Urinary bladder (tissue), 4 donors: ENCODE measurements around the gene GPR39. TPM values are rescaled to one million over a fixed set of nuclear protein-coding genes. Genes with fewer than 3 reads are reported as not detected.

ENCODE experiments used
- DNase-seq: peaks from one replicate; pipeline ENCODE4 v3.0.0-alpha.2; 2015; ENCODE audit errors: extremely low spot score
- H3K27ac ChIP-seq: one replicate; pipeline ENCODE4 v1.5.1; 2013; ENCODE audit warnings: low read depth, mild to moderate bottlenecking, moderate library complexity
- H3K36me3 ChIP-seq: one replicate; pipeline ENCODE4 v1.6.1; 2013; ENCODE audit warnings: mild to moderate bottlenecking, moderate library complexity; ENCODE audit not compliant: insufficient read depth
- H3K4me1 ChIP-seq: one replicate; pipeline ENCODE4 v1.6.1; 2013; ENCODE audit warnings: mild to moderate bottlenecking, moderate library complexity; ENCODE audit not compliant: insufficient read depth
- H3K4me3 ChIP-seq: one replicate; pipeline ENCODE4 v1.5.1; 2013; ENCODE audit warnings: low read depth, low read length
- WGBS: extraction: QIAGEN DNeasy Blood & Tissue Kit; methylation state at CpG from one replicate; pipeline ENCODE4 v1.1.7; 2013; 5-methylcytosine and 5-hydroxymethylcytosine counted together
- polyA plus RNA-seq: library from polyadenylated mRNA; stranded (reverse); fragments of 200-250 nt; gene quantifications from one replicate; pipeline ENCODE4 v1.2.3, GENCODE V29; 2013
- total RNA-seq: library from RNA; depleted of rRNA; stranded (reverse); fragments of >200 nt; gene quantifications from one replicate; pipeline ENCODE4 v1.2.3, GENCODE V29; 2014
- donor health status: healthy with polysubstance abuse.
- donor health status: healthy.

Gene GPR39
- total and polyA plus RNA-seq, 2 donors, result 1.4 to 3.2 TPM

- 45% methylated on average over 9 of the region's 9 CpGs for WGBS
- no peak for DNase-seq
- Histone ChIP-seq H3K36me3 (no peaks in the 10 kb centered on the region), H3K4me3 (no peak overlapping the region), H3K27ac (no peak overlapping the region), H3K4me1 (no peaks in the 10 kb centered on the region)
Observed at GRCh38 chr2:132557694-132558093, 141.1 kb downstream of the GPR39 start.

- no peaks in the 10 kb centered on the region for H3K36me3 ChIP-seq
- H3K27ac ChIP-seq, result no peak overlapping the region
- no peak for DNase-seq
- no peak overlapping the region for H3K4me3 ChIP-seq
- H3K4me1 ChIP-seq, result no peaks in the 10 kb centered on the region
- 83% methylated on average over 12 of the region's 12 CpGs for WGBS
Observed at GRCh38 chr2:132559326-132559725, 142.7 kb downstream of the GPR39 start.

DNA sequence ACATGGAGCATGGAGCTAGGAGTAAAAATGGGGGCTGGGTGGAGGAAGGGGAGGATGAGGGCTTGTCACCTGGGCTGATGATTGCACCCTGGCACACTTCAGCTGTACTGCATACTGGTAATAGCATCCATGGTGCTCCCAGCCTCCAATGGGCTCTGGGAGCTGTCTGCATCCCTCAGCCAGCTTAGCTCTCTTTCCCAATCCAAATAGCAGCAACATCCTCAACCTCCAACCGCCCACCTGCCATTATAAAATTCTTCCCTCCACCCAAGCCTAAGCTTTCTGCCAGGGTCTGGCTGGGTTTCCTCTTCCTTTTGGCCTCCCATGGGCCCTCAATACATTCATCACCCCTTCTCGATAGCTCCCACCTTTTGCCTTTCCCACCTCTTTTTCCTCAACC is 143.3 kb downstream of the GPR39 start:
- 92% methylated on average over 2 of the region's 2 CpGs for WGBS
- Histone ChIP-seq H3K4me3 (no peak overlapping the region), H3K36me3 (no peaks in the 10 kb centered on the region), H3K27ac (no peak overlapping the region), H3K4me1 (no peaks in the 10 kb centered on the region)
- DNase-seq, result no peak

DNA sequence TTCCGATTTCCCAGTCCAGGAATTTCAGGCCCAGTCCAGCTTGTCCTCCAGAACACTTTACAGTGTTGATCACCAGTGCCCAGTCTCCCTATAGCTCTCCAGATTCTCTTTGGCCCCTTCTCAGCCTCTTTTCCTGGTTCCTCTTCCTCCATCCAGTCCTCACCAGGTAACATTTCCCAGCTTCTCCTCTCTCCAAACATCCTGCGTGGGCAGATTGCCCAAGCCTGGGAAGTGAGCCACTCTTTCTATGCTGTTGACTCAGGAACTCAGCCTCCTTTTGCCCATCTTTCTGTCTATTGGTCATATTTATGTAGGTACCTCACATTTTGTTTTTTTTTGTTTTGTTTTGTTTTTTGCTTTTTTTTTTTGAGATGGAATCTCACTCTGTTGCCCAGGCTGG is 144.0 kb downstream of the GPR39 start:
- Histone ChIP-seq H3K27ac (no peak overlapping the region), H3K4me3 (no peak overlapping the region), H3K36me3 (no peaks in the 10 kb centered on the region), H3K4me1 (no peaks in the 10 kb centered on the region)
- no peak for DNase-seq
- 75% methylated on average over 2 of the region's 2 CpGs for WGBS

DNA sequence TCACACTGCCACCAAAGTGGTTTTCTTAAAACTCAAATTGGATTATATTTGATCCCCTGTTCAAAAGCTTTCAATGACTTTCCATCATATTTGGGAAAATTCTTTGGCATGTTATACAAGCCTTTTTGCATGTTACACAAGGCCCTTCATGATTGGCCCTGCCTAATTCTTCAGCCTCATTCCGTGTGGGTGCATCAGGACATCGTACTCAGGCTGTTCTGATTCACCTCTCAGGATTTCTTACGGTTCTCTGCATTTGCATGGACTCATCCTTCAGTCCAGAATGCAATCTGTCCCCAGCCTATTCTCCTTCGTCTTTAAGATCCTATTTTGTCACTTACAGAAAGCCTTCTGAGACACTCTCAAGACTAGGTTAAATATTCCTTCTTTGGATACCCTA is 145.6 kb downstream of the GPR39 start:
- Histone ChIP-seq H3K4me1 (no peaks in the 10 kb centered on the region), H3K36me3 (no peaks in the 10 kb centered on the region), H3K4me3 (no peak overlapping the region), H3K27ac (no peak overlapping the region)
- no peak for DNase-seq
- WGBS, result 83% methylated on average over 4 of the region's 4 CpGs

DNA sequence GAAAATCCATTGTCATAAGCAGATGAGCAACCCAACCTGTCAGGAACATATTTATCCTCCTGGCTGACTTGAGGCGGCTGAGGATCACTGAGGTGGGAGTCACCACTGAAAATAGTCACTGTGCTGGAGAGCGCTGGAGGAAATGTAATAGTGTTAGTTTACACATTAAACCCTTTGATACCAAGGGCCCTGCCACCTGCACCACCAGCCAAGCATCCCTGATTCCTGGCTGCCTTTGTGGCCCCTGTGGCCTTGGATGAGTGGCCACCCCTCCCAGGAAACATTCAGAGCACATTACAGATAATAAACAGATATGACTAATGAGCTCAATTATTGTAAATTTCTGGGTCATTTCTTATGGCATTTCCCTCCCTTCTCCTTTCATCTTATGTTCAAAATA is 147.5 kb downstream of the GPR39 start:
- Histone ChIP-seq H3K36me3 (no peaks in the 10 kb centered on the region), H3K27ac (no peak overlapping the region), H3K4me1 (no peaks in the 10 kb centered on the region), H3K4me3 (no peak overlapping the region)
- DNase-seq, result no peak
- 88% methylated on average over 2 of the region's 2 CpGs for WGBS

DNA sequence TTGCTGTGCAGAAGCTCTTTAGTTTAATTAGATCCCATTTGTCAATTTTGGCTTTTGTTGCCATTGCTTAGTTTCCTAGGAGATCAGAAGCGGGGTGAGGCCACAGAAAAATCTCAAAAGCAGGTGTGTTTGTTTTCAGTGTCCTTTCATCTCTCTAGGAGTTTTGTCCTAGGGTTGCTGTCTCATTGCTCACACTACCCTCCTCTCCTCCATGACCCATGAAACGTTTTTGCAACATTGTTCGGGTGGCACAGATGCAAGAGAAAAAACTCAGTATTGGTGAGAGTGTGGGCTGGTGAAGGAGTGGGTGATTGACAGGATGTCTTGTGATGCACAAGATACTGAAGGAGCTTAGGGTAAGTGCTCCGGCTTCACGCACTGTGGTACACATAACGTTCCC is 149.8 kb downstream of the GPR39 start:
- Histone ChIP-seq H3K4me1 (no peaks in the 10 kb centered on the region), H3K4me3 (no peak overlapping the region), H3K36me3 (no peaks in the 10 kb centered on the region), H3K27ac (no peak overlapping the region)
- 91% methylated on average over 6 of the region's 6 CpGs for WGBS
- no peak for DNase-seq

GRCh38 chr2:132567682-132568081 is 151.1 kb downstream of the GPR39 start:
- no peaks in the 10 kb centered on the region for H3K36me3 ChIP-seq
- no peaks in the 10 kb centered on the region for H3K4me1 ChIP-seq
- no peak for DNase-seq
- H3K4me3 ChIP-seq, result no peak overlapping the region
- WGBS, result 86% methylated on average over 5 of the region's 5 CpGs
- no peak overlapping the region for H3K27ac ChIP-seq

GRCh38 chr2:132568656-132569055 is 152.1 kb downstream of the GPR39 start:
- Histone ChIP-seq H3K27ac (no peak overlapping the region), H3K36me3 (no peaks in the 10 kb centered on the region), H3K4me1 (no peaks in the 10 kb centered on the region), H3K4me3 (no peak overlapping the region)
- 86% methylated on average over 3 of the region's 3 CpGs for WGBS
- DNase-seq, result no peak

DNA sequence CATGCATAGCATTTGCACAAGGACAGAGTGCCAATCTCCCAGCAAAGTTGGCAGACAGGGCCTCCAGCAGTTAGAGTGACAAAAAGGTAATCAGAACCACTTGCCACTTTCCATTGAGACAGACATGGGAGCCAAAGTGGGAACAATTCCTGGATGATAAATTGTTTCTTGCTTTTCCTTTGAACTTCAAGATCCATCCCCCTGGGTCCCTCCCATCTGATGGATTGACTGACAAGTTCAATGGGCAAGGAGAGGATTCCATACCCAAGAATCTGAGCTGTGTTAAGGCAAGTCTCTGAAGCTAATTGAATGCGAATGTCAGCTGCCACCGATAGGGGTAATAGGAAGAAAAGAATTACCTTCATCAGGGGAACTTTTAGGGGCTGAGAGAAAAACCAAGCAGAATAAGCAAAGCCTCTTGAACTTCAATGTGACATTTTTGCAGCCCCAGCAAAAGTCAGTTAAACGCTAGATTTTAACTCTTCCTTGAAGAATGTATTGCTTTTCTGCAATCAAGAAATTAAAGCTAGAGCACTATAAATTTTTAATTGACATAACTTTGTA is 156.9 kb downstream of the GPR39 start:
- DNase-seq, result no peak
- 60% methylated on average over 3 of the region's 3 CpGs for WGBS

DNA sequence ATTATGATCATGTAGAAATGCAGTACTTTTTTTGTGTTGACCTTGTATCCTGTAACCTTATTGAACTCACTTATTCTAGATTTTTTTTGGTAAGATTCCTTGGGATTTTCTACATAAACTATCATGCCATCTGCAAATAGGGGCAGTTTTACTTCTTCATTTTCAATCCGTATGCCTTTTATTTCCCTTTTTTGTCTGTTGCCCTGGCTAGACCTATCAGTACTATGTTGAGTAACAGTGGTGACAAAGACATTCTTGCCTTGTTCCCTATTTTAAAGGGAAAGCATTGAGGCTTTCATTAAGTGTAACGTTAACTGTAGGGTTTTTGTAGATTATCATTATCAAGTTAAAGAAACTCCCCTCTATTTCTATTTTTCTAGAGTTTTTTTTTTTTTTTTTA is 161.1 kb downstream of the GPR39 start:
- H3K27ac ChIP-seq, result no peak overlapping the region
- no peaks in the 10 kb centered on the region for H3K36me3 ChIP-seq
- no peak for DNase-seq
- H3K4me1 ChIP-seq, result no peaks in the 10 kb centered on the region
- WGBS, result 77% methylated on average over 2 of the region's 2 CpGs
- no peak overlapping the region for H3K4me3 ChIP-seq

More for the DNA sequence above, 156.9 kb downstream of the GPR39 start:
- Histone ChIP-seq H3K27ac (no peak overlapping the region), H3K4me3 (no peak overlapping the region), H3K4me1 (no peaks in the 10 kb centered on the region), H3K36me3 (no peaks in the 10 kb centered on the region)

DNA sequence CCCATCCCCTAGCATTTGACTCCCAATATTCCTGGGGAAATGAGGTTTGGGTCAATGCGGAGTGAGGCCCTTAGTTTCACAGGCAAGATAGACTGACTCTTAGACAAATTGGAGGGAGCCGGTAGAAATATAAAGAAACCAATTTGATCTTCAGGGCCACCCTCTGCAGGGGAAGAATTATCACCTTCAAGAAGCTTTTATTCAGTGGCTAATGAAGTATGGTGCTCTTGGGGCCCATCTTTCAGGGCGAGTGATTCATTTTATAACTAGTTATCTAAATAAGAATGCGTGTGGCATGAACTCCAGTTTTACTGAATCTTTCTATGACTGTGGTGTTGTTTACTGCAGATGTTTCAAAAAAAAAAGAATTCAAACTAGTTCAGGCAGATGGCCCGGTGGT is 165.0 kb downstream of the GPR39 start:
- Histone ChIP-seq H3K4me1 (no peaks in the 10 kb centered on the region), H3K4me3 (no peak overlapping the region), H3K36me3 (no peaks in the 10 kb centered on the region), H3K27ac (no peak overlapping the region)
- DNase-seq, result no peak
- WGBS, result 74% methylated on average over 5 of the region's 5 CpGs

DNA sequence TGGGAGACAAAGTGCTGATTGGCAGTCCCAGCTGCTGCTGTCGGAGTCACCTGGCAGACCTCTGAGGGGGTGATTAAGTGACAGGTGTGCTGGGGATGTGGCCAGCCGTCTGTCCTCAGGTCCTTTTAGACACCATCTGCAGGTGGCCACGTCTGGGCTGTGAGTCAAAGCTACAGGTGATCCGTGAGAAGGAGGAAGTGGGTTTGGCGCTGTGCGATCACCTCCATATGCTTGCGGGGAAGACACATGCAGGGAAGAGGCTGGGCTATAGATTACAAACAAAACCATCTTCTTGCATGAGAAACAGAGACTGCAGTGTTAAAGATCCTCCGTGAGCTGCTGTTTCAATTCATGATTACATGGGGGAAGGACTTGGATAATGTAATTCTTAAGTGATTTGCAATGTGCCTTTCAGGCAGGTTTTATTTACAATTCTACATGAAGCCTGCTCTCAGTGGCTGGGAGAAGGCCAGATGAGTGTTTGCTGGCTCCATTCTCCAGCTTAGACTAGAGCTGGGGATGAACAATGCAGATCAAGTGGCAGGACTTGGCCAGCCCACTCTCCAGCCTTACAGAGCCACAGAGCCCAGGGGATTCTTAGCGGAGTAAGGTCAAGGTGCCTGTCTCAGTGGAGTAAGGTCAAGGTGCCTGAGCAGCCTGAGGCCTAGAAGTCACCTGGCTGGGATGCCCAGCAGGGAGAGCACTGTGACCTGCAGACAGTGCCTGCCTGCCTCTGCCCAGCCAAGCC is 165.6 kb downstream of the GPR39 start:
- no peak for DNase-seq
- Histone ChIP-seq H3K27ac (no peak overlapping the region), H3K4me1 (no peaks in the 10 kb centered on the region), H3K36me3 (no peaks in the 10 kb centered on the region), H3K4me3 (no peak overlapping the region)
- WGBS, result 70% methylated on average over 9 of the region's 9 CpGs

GRCh38 chr2:132583666-132584360 is 167.2 kb downstream of the GPR39 start:
- DNase-seq, result no peak
- 87% methylated on average over 10 of the region's 10 CpGs for WGBS
- H3K27ac ChIP-seq, result no peak overlapping the region

More at GRCh38 chr2:132583666-132584360, 167.2 kb downstream of the GPR39 start:
- Histone ChIP-seq H3K4me1 (no peaks in the 10 kb centered on the region), H3K36me3 (no peaks in the 10 kb centered on the region), H3K4me3 (no peak overlapping the region)
